Epithelial cell of esophagus (primary cell): ENCODE measurements around the gene ANKRD49.

Experiments
- DNase-seq: peaks from one replicate; pipeline ENCODE4 v3.0.0; 2010; ENCODE audit warnings: low read depth
- H3K4me3 ChIP-seq: 2 replicates; pipeline ENCODE4 v1.5.1; 2011; ENCODE audit warnings: mild to moderate bottlenecking, low read length, control low read depth
- CTCF ChIP-seq: IDR thresholded peaks from 2 replicates; pipeline ENCODE4 v1.5.1; 2011; ENCODE audit warnings: low read depth, mild to moderate bottlenecking, low read length, control low read depth, inconsistent platforms; ENCODE audit not compliant: insufficient read depth; ENCODE audit errors: missing control alignments

ANKRD49 gene

GRCh38 chr11:94452988-94453387 is 40.8 kb upstream of the ANKRD49 start:
- no peak for DNase-seq
- H3K4me3 ChIP-seq: no peak overlapping the region
- no peak for TF ChIP-seq CTCF

- DNase-seq: no peak
- TF ChIP-seq CTCF: no peak
- no peak overlapping the region for H3K4me3 ChIP-seq
Measured at GRCh38 chr11:94454301-94454700, 39.5 kb upstream of the ANKRD49 start.

- H3K4me3 ChIP-seq: no peak overlapping the region
- TF ChIP-seq CTCF: no peak
- DNase-seq: peak; percentile 91
Measured at GRCh38 chr11:94455861-94456260, 37.9 kb upstream of the ANKRD49 start.

GRCh38 chr11:94457118-94458029 is 36.4 kb upstream of the ANKRD49 start:
- TF ChIP-seq CTCF: no peak
- no peak overlapping the region for H3K4me3 ChIP-seq
- DNase-seq: peak; percentile 62

GRCh38 chr11:94459576-94459975 is 34.2 kb upstream of the ANKRD49 start:
- TF ChIP-seq CTCF: no peak
- DNase-seq: no peak
- H3K4me3 ChIP-seq: no peak overlapping the region

GRCh38 chr11:94469416-94469815 is 24.4 kb upstream of the ANKRD49 start:
- no peak overlapping the region for H3K4me3 ChIP-seq
- no peak for DNase-seq
- no peak for TF ChIP-seq CTCF
